ENCODE measurements around the gene ARHGEF33.
A peak's percentile ranks its signal among the peaks of the same experiment; 100 is the strongest.
"Not testable (repeated sequence)": the region's sequence is repeated elsewhere in the genome, so short reads cannot be mapped to it uniquely, and the experiment has no call there.

ARHGEF33 gene

GRCh38 chr2:38935568-38936172 is 46.0 kb downstream of the ARHGEF33 start:
- no peak for DNase-seq
- Mint-ChIP-seq H3K4me3 (no peak overlapping the region), H3K27me3 (no peaks in the 10 kb centered on the region), H3K27ac (no peak overlapping the region), H3K9me3 (no peaks in the 10 kb centered on the region), H3K4me1 (no peaks in the 10 kb centered on the region)
- no peak for ATAC-seq

GRCh38 chr2:38936516-38936915 is 46.8 kb downstream of the ARHGEF33 start:
- H3K9me3 Mint-ChIP-seq, H3K27ac Mint-ChIP-seq, H3K4me1 Mint-ChIP-seq: not testable (repeated sequence)

GRCh38 chr2:38937548-38937947 is 47.9 kb downstream of the ARHGEF33 start:
- H3K4me1 Mint-ChIP-seq, result no peaks in the 10 kb centered on the region
- DNase-seq, result no peak
- H3K27me3 Mint-ChIP-seq, result no peaks in the 10 kb centered on the region
- H3K4me3 Mint-ChIP-seq, result no peak overlapping the region
- H3K27ac Mint-ChIP-seq, result no peak overlapping the region
- H3K9me3 Mint-ChIP-seq, result no peaks in the 10 kb centered on the region
- no peak for ATAC-seq

More at GRCh38 chr2:38936516-38936915, 46.8 kb downstream of the ARHGEF33 start:
- ATAC-seq, H3K27me3 Mint-ChIP-seq, H3K4me3 Mint-ChIP-seq, DNase-seq: not testable (repeated sequence)

GRCh38 chr2:38940746-38941145 is 51.1 kb downstream of the ARHGEF33 start:
- DNase-seq, result no peak
- Mint-ChIP-seq H3K27ac (no peak overlapping the region), H3K27me3 (no peaks in the 10 kb centered on the region), H3K4me3 (no peak overlapping the region), H3K9me3 (no peaks in the 10 kb centered on the region), H3K4me1 (no peaks in the 10 kb centered on the region)
- no peak for ATAC-seq

- H3K27ac Mint-ChIP-seq, result peak overlapping the region in 1 of 2 donors; percentile 21
- no peaks in the 10 kb centered on the region for H3K27me3 Mint-ChIP-seq
- H3K4me1 Mint-ChIP-seq, result no peaks in the 10 kb centered on the region
- DNase-seq (no peak), ATAC-seq (no peak)
- H3K9me3 Mint-ChIP-seq, result no peaks in the 10 kb centered on the region
- no peak overlapping the region for H3K4me3 Mint-ChIP-seq
These were observed 54.1 kb downstream of the ARHGEF33 start for GRCh38 chr2:38943784-38944183.

- no peaks in the 10 kb centered on the region for H3K9me3 Mint-ChIP-seq
- no peak for ATAC-seq
- no peaks in the 10 kb centered on the region for H3K27me3 Mint-ChIP-seq
These were observed 55.7 kb downstream of the ARHGEF33 start for GRCh38 chr2:38945372-38945771.

GRCh38 chr2:38945911-38946310 is 56.2 kb downstream of the ARHGEF33 start:
- Mint-ChIP-seq H3K4me1 (no peaks in the 10 kb centered on the region), H3K9me3 (no peaks in the 10 kb centered on the region), H3K27me3 (no peaks in the 10 kb centered on the region), H3K4me3 (no peak overlapping the region), H3K27ac (no peak overlapping the region)
- ATAC-seq, result no peak
- no peak for DNase-seq

More at GRCh38 chr2:38945372-38945771, 55.7 kb downstream of the ARHGEF33 start:
- DNase-seq, result no peak
- Mint-ChIP-seq H3K27ac (no peak overlapping the region), H3K4me3 (no peak overlapping the region), H3K4me1 (no peaks in the 10 kb centered on the region)

- Mint-ChIP-seq H3K27ac (no peak overlapping the region), H3K4me1 (no peaks in the 10 kb centered on the region), H3K4me3 (no peak overlapping the region)
These were observed 57.9 kb downstream of the ARHGEF33 start for GRCh38 chr2:38947241-38948239.

GRCh38 chr2:38948387-38948882 is 58.8 kb downstream of the ARHGEF33 start:
- Mint-ChIP-seq H3K27me3 (no peaks in the 10 kb centered on the region), H3K9me3 (no peaks in the 10 kb centered on the region), H3K4me3 (no peak overlapping the region), H3K27ac (no peak overlapping the region), H3K4me1 (no peaks in the 10 kb centered on the region)
- DNase-seq, result no peak
- no peak for ATAC-seq

More at GRCh38 chr2:38947241-38948239, 57.9 kb downstream of the ARHGEF33 start:
- H3K27me3 Mint-ChIP-seq, result no peaks in the 10 kb centered on the region
- DNase-seq (peak; percentile 61 to 72), ATAC-seq (peak; percentile 88)
- no peaks in the 10 kb centered on the region for H3K9me3 Mint-ChIP-seq

- no peaks in the 10 kb centered on the region for H3K4me1 Mint-ChIP-seq
- H3K4me3 Mint-ChIP-seq, result no peak overlapping the region
- no peak for DNase-seq
- no peak for ATAC-seq
- H3K27ac Mint-ChIP-seq, result no peak overlapping the region
- H3K27me3 Mint-ChIP-seq, result no peaks in the 10 kb centered on the region
- no peaks in the 10 kb centered on the region for H3K9me3 Mint-ChIP-seq
These were observed 59.3 kb downstream of the ARHGEF33 start for GRCh38 chr2:38948995-38949394.

GRCh38 chr2:38951766-38952165 is 62.1 kb downstream of the ARHGEF33 start:
- Mint-ChIP-seq H3K9me3 (no peaks in the 10 kb centered on the region), H3K27ac (no peak overlapping the region), H3K27me3 (no peaks in the 10 kb centered on the region), H3K4me3 (no peak overlapping the region), H3K4me1 (no peaks in the 10 kb centered on the region)
- no peak for ATAC-seq
- DNase-seq, result no peak

- no peak for ATAC-seq
- no peaks in the 10 kb centered on the region for H3K9me3 Mint-ChIP-seq
- no peak overlapping the region for H3K4me3 Mint-ChIP-seq
- H3K27me3 Mint-ChIP-seq, result peaks cover 44% of the 10 kb centered on the region
- DNase-seq, result no peak
- H3K4me1 Mint-ChIP-seq, result no peaks in the 10 kb centered on the region
- no peak overlapping the region for H3K27ac Mint-ChIP-seq
These were observed 68.3 kb downstream of the ARHGEF33 start for GRCh38 chr2:38957972-38958371.

GRCh38 chr2:38959466-38959865 is 69.8 kb downstream of the ARHGEF33 start:
- Mint-ChIP-seq H3K4me3 (peak overlapping the region; percentile 25 to 56), H3K4me1 (no peaks in the 10 kb centered on the region), H3K27ac (no peak overlapping the region), H3K27me3 (peaks cover 44% of the 10 kb centered on the region), H3K9me3 (no peaks in the 10 kb centered on the region)
- no peak for ATAC-seq
- DNase-seq, result no peak

- Mint-ChIP-seq H3K4me1 (no peaks in the 10 kb centered on the region), H3K27ac (no peak overlapping the region), H3K4me3 (peak overlapping the region; percentile 56 to 72), H3K27me3 (peaks cover 44% of the 10 kb centered on the region), H3K9me3 (no peaks in the 10 kb centered on the region)
- DNase-seq, result peak; percentile 69 to 76
- ATAC-seq, result peak; percentile 98
These were observed 70.4 kb downstream of the ARHGEF33 start for GRCh38 chr2:38959938-38960608.

GRCh38 chr2:38960609-38961320 is 71.1 kb downstream of the ARHGEF33 start:
- Mint-ChIP-seq H3K27me3 (peaks cover 44% of the 10 kb centered on the region), H3K27ac (no peak overlapping the region), H3K4me1 (no peaks in the 10 kb centered on the region), H3K4me3 (peak overlapping the region; percentile 32 to 50), H3K9me3 (no peaks in the 10 kb centered on the region)
- peak; percentile 50 for ATAC-seq
- DNase-seq, result no peak
